Measurements from ENCODE around the gene GPR137. TPM values are rescaled to one million over a fixed set of nuclear protein-coding genes. Genes with fewer than 3 reads are reported as not detected.

GPR137 gene
- total RNA-seq, 1 donor from 2014 or later, result 9.7 TPM

DNA sequence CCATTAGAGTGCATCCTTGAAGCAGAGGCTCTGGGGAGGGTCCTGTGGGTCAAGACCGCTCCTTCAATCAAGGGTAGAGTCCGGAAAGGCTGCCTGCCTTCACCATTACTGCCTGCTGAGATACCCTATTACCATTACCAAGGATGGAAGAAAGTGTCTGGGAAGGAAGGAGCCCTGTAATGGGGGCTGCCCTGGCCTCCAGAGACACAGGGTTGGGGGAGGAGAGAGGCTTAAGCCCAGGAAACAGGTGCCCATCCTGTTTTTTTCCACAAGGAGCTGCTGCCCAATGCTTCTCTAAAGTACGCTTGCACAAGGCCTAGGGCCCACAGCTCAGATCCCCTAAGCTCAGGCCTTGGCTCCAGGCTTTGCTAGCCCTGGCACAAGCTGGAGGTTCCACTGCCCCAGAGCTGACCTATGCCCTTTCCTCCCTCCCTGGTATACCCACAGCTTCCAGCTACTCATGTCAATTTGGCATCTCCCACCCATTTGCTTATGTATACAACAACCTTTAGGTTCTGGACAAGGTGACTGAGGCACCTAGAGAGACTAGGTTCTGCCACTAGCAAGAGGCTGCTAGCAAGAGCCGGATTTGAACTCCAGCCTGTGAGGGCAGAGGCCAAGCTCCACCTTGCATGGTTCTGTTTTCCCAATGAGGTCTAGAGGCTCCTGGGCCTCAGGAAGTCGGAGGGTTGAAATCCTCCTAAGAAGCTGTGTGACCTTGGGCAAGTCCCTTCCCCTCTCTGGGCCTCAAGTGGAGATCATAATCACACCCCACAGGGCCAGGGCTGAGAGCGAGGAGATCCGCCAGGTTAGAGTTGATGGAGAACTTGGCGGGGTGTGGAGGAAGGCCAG, 35.9 kb upstream of the GPR137 start:
- DNase-seq, result no peak

DNA sequence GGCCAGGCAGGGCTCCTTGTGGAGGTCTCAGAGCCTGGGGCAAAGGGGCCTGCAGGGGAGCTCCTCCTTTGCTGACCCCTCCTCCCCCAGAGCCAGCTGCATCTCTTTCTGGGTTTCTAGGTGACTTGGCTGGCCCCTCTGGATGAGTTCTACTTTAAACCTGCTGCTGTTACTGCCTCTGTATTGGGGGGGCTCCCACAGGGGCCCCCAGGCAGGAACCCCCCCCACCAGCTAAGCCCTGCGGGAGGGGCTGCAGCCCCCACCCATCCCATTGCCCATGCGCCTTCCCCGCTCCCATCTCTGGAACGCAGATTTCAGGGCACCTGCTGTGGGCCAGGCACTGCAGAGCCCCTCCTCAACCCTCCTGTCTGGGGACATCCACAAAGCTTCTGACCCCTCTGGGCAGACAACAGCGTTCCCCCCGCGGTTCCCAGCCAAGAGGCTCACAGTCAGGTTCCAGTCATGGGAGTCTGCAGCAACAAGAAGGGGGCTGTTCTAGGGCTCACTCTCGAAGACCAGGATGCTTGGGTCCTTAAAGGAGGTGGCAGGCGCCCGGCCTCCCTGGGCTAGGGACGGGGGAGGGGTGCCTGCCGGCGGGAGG, 35.1 kb upstream of the GPR137 start:
- DNase-seq, result no peak

DNA sequence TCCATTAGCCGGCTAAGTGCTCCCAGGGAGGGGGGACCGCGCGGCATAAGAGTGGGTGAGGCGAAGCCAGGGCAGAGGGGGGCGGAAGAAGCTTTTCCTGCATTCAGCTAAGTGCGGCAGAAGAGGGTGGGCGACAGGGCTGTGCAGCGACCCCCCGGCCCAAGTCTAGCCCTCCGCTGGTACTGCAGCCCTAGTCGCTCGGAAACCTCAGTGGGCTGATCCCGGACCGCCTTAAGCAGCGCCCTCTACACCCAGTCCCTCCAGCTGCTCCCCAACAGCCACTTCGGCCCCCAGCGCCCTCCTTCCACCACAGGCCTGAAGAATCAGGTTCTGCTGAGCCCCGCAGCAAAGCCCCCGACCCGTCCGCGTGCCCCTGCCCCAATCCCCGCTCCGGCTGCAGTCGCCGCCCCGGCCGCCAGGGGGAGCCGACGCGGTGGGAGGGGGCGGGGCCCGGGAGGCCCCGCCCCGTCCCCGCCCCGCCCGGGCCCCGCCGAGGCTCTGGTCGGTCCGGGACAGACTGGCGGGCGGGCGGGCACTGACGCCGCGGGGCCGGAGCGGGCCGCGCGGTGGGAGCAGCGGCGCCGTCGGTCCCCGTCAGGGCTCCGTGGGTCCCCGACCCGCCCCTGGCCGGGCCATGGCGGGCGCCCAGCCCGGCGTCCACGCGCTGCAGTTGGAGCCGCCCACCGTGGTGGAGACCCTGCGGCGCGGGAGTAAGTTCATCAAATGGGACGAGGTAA, 34.5 kb upstream of the GPR137 start, which contains the start of gene PLCB3:
Gene PLCB3, plus strand, starts transcription at position 515 of the 737 bp plus-strand sequence. Its CDS starts 120 bp downstream, at position 635.
- DNase-seq, result no peak

DNA sequence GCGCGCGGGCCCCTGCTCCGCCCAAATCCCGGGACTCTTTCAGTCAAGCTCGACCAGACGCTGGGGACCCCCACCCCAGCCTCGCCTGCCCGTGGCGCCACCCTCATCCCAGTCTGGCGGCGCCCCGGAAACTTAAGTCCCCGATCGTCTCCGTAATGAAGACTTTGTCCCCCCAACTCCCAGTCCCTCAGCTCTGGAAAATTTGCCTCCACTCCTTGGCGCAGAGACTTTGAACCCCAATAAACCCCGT, 34.0 kb upstream of the GPR137 start:
- DNase-seq, result no peak

DNA sequence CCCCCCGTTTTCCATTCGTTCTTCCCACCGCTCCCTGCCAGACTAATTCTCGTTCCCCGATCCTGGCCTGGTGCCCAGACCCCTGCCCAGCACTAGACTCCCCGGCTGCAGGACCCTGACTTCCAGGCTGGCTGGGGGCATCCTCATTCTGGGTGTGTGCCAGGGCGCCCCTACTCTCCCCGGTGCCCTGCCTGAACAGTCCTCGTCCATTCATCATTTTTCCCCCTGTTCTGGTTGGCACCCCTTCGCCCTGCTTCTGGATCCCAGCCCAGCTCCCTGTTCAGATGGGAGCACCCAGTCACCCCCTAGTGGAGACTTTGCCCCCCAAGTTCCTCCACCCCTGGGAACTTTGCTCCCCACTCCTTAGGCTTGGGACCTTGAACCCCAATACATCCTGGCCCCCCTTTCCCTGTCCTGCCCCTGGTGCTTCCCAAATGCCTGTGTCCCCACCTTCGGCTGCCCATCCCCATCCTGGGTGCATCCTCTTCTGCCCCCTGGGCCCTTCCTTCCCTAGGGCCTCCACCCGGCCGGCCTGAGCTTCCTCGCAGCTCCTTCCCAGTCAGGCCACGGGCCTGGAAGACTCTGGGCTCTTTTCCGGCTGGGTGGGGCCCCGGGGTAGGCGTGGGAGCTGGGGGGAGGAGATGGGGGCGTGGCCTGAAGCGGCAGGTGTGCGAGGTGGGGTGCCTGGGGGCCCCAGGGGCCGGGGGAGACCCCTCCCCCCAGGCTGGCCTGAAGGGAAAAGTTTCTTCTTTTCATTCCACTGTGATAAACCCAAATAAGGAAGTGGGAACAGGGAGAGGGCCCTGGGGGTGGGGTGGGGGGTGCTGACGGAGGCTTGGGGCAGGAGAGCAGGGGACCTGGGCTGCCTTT, 33.4 kb upstream of the GPR137 start:
- DNase-seq, result no peak

DNA sequence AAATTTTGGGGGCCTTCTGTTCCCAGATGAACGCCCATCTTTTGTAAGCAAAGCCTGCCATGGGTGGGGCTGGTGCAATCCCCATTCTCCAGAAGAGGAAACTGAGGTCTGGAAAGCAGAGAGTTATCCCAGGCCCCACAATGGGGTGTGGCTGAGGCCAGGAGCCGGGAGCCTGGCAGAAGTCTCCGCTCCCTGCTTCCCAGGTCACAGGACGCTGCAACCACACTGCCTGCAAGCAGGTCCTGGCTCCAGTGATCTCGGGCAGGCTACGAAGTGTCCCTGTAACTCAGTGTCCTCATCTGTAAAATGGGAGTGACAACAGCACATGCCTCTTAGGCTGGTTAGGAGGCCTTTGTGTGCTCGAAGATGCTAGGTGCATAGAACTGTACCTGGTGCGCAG, 32.6 kb upstream of the GPR137 start:
- DNase-seq, result no peak

DNA sequence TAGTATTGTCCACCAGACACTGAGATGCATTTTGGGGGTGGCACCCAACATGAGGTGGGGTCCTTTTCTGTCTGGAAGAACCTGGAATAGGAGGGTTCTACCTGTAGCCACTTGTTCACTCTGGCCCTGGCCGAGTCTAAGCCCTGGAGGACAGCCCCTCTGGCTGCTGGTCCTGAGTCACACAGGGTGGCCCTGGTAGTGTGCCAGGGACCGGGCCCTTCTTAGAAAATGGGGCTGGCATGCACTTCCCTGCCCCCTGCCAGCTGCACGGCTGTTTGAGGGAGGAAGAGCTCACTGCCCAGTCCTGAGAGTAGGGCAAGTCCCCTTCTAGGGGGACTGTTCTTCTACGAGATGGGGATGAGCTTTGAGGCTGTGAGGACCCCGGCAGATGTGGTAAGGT, 32.2 kb upstream of the GPR137 start:
- DNase-seq, result no peak

DNA sequence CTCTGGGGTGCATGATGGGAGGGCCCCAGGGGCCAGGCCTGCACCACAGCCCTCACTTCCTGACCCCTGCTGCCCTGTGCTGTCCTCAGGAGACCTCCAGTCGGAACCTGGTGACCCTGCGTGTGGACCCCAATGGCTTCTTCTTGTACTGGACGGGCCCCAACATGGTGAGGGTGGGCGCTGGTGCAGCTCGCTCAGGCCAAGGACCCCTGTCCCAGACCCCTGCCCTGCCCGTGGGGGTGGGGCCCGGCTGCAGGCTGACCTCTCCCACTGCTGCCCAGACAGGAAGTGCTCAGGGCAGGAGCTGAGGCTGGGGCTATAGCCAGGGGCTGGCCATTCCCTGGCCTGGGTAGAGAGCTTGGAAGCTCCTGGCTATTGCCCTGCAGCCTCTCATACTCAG, 31.3 kb upstream of the GPR137 start:
- no peak for DNase-seq

DNA sequence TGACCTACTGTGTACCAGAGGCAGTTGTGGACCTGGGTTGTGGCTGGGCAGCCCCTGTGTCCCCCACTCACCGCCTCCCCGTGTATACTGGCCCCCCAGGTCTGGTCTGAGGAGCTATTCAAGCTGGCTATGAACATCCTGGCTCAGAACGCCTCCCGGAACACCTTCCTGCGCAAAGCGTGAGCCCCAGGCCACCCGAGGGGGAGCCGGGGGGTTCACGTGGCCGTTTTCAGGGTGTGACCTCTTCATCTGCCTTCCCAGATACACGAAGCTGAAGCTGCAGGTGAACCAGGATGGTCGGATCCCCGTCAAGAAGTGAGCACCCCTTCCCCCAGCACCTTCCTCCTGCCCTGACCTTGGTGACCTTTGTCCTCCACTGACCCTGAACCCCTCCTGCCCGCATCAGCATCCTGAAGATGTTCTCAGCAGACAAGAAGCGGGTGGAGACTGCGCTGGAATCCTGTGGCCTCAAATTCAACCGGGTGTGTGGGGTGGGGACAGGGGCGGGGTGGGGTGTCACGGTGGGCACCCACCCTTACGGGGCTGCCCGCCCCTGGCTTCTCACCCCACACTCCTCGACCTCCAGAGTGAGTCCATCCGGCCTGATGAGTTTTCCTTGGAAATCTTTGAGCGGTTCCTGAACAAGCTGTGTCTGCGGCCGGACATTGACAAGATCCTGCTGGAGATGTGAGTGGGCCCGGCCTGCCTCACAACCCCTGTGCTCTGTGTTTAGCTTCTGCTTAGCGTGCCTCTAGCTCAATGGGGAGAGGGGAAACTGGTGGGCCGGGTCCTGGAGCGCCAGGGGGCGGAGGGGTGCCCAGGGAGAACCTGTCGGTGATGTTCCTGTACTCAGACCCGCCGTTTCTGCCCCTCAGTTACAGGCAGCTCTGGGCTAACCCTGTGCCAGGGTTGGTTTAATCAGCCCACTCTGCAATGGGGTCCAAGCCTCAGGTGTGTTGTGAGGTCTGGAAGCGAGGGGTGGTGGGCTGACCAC, 30.2 kb upstream of the GPR137 start:
- DNase-seq, result no peak

DNA sequence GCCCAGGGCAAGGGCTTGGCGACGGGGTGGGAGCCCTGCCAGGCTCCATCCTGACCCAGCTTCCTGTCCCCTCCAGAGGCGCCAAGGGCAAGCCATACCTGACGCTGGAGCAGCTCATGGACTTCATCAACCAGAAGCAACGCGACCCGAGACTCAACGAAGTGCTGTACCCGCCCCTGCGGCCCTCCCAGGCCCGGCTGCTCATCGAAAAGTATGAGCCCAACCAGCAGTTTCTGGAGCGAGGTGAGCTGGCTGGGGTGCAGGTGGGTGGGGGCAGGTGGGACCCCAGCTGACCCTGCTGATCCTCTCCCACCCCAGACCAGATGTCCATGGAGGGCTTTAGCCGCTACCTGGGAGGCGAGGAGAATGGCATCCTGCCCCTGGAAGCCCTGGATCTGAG, 29.3 kb upstream of the GPR137 start:
- no peak for DNase-seq

DNA sequence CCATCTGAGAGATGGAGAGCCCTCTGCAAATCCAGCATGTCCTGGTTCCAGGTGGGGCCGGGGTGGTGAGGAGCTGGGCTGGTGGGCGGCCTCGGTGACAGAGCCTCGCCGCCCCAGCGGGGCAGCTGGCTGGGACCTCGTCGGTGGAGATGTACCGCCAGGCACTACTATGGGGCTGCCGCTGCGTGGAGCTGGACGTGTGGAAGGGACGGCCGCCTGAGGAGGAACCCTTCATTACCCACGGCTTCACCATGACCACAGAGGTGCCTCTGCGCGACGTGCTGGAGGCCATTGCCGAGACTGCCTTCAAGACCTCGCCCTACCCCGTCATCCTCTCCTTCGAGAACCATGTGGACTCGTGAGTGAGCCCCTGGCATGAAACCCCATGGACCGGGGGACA, 27.3 kb upstream of the GPR137 start:
- DNase-seq, result no peak

DNA sequence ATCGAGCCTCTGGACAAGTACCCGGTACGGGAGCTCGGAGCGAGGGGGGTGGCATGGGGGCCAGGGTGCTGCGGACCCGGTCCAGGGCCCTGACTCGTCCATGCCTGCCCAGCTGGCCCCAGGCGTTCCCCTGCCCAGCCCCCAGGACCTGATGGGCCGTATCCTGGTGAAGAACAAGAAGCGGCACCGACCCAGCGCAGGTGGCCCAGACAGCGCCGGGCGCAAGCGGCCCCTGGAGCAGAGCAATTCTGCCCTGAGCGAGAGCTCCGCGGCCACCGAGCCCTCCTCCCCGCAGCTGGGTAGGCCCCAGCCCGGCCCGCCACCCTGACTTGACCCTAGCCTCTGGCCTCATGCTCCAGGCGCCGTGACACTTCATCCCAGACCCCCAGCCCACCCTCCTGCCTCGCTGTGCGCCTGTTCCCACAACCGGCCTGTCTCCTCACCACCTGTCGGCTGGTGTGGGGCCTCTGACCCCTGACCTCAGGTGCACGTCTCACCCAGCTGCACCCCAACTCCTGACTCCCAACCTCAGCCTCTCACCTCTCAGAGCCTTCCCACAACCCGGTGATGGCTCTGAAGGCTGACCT, 26.6 kb upstream of the GPR137 start:
- DNase-seq, result no peak

DNA sequence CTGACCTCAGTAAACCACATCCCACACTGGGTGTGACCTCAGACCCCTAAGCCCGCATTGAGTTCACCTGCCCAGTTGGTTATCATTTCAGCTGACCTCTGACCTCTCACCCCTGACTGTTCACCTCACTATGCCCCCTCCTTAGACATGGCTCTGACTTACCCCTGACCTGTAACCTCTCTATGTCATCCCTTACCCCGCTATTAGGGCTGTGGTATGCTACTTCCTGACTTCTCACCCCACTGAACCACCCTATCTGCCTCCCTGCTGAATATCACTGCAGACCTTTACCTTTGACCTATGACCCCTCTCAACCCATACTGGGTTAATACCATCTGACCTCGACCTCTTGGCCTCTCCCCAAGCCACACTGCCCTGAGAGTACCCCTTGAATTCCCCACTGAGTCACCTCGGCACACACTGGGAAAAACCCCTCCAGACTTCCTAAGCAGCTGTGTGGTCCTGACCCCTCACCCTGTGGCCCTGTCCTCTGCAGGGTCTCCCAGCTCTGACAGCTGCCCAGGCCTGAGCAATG, 26.0 kb upstream of the GPR137 start:
- no peak for DNase-seq

DNA sequence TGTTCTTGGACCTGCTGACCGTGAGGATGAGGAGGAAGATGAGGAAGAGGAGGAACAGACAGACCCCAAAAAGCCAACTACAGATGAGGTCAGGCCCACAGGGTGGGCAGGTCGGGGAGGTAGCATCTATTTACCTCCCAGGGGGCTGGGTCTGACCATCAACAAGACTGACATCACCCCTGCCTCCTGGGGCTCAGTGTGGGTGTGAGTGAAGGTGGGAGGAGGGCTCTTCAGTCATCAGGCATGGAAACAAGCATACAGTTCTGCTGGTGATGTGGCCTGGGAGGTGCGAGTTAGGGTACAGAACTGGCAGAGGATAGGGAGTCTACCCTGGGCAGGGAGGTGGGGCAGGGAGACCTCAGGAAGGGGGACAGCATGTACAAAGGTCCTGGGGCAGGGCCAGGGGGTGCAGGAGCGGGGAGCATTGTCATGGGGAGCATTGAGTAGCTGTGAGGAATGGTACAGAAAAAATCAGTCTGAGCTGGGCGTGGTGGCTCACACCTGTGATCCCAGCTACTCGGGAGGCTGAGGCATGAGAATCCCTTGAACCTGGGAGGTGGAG, 25.4 kb upstream of the GPR137 start:
- no peak for DNase-seq

DNA sequence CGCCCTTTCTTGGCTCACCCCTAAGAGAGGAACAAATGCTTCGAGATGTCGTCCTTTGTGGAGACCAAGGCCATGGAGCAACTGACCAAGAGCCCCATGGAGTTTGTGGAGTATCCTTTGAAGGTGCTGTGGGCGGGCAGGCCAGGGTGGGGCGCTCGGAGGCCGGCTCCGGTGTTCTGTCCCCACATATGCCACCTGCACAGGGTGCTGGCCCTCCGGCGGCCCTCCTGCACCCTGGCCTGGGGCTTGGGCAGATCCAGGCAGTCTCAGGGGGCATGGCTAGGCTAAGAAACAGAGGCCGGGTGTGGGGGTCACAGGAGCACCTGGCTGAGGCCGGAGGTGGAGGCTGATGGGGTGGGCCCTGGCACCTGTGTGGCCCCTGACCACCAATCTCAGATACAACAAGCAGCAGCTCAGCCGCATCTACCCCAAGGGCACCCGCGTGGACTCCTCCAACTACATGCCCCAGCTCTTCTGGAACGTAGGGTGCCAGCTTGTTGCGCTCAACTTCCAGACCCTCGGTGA, 24.0 kb upstream of the GPR137 start:
- DNase-seq, result no peak

DNA sequence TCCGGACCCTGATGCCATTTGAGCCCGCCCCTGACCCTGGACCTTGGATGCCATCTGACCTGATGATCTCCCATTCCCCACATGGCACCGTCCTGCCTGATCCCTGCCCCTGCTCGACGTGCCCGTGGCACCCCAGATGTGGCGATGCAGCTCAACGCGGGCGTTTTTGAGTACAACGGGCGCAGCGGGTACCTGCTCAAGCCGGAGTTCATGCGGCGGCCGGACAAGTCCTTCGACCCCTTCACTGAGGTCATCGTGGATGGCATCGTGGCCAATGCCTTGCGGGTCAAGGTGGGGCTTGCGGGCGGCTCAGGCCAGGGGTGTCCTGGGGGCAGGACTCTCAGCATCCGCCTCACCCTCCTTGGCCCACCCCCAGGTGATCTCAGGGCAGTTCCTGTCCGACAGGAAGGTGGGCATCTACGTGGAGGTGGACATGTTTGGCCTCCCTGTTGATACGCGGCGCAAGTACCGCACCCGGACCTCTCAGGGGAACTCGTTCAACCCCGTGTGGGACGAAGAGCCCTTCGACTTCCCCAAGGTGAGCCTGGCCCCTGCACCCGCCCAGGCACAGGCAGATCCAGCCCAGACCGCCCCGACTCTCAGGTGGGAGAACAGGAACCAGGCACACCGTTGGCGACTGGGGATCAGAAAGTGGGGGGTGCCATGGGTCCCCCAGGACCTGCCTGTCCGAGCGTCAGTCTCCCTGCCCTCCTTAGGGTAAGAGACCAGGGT, 23.2 kb upstream of the GPR137 start:
- DNase-seq, result no peak

DNA sequence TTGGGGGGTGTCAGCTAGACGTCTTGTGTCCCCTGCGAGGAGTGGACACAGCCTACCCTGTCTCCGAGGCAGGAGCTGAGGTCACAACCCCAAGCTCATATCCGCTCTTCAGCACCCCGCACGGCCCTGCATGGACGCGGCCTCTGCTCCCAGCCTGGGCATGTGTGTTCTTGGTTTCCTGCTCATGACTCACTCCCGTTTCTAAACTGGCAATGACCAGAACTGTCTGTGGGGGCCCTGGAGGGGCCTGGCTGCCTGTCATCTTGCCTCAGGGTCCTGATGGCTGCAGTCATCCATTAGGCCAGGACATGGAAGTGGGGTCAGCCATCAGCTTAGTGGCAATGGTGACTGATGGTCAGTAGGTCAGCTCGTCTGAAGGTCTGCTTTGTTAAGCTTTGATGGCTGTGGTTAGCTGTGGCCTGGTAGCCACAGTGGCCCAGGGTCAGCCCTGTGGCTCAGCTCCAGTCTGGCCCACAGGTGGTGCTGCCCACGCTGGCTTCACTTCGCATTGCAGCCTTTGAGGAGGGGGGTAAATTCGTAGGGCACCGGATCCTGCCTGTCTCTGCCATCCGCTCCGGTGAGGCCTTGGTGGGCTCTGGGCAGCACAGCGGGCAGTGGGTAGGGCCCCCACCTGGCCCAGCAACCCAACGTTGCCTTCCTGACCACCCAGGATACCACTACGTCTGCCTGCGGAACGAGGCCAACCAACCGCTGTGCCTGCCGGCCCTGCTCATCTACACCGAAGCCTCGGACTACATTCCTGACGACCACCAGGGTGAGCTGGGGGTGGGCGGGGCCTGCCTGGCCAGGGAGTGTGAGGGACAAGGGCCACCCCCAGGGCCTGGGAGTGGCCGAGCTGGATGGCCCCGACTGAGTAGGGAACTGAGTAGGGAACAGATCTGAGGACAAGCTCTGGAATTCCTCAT, 22.4 kb upstream of the GPR137 start:
- DNase-seq, result no peak

DNA sequence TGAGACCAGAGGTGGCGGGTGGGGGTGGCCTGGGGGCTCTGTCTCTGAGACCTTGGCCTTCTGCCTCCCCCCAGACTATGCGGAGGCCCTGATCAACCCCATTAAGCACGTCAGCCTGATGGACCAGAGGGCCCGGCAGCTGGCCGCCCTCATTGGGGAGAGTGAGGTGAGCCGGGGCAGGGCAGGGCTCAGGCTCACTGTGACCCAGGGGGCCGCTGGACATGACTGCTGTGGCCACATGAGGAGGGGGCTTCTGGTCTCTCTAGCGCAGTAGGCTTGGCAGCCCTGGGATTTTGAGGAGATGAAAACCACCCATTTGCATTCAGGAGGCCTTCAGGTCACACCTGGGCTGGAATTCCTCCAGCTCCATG, 21.7 kb upstream of the GPR137 start:
- DNase-seq, result no peak

Data from occipital lobe (tissue), 2 donors.